H1 (cell line): ENCODE results near the gene GIPC2. TPM values are rescaled to one million over a fixed set of nuclear protein-coding genes. Genes with fewer than 3 reads are reported as not detected.

Source experiments
- EP300 ChIP-seq, 2 experiments: IDR thresholded peaks; 1 replicate in 1 of 2; 2 replicates in 1 of 2; pipeline ENCODE4 v1.6.1; 2011 to 2012; ENCODE audit warnings: low read depth in 2 of 2, low read length in 2 of 2, mild to moderate bottlenecking in 2 of 2, borderline replicate concordance in 1 of 2, inconsistent platforms in 1 of 2, moderate library complexity in 1 of 2
- SIN3A ChIP-seq, 2 experiments: IDR thresholded peaks in 1 of 2; conservative IDR thresholded peaks in 1 of 2; 2 replicates each; pipeline ENCODE4 v1.6.1; 2011 to 2012; ENCODE audit warnings: low read length in 2 of 2, improper control_type of control experiment in 1 of 2, low read depth in 1 of 2, mild to moderate bottlenecking in 1 of 2
- SIX5 ChIP-seq: IDR thresholded peaks from 2 replicates; pipeline ENCODE4 v1.6.1; 2011; ENCODE audit warnings: mild to moderate bottlenecking, low read depth, low read length
- SP4 ChIP-seq: IDR thresholded peaks from 2 replicates; pipeline ENCODE4 v1.6.1; 2012; ENCODE audit warnings: low read length, inconsistent platforms
- polyA plus RNA-seq, 7 experiments: library from polyadenylated mRNA; depleted of rRNA in 3 of 7; stranded (reverse) in 5 of 7; unstranded in 2 of 7; fragments of >200 nt in 5 of 7; fragments of 200-250 nt in 2 of 7; gene quantifications; 1 replicate in 5 of 7; 2 replicates in 1 of 7; 4 replicates in 1 of 7; pipeline versions ENCODE4 v1.2.1 to v1.2.3, GENCODE V29; 2011 to 2013; ENCODE audit warnings: missing spikeins in 2 of 7, mixed read lengths in 2 of 7
- total RNA-seq: library from RNA; stranded (reverse); fragmentation: NEBNext Ultra II Directional; extraction: Animal tissue kit (Norgen Biotek cat#: 25700); gene quantifications from 2 replicates; pipeline ENCODE4 v1.2.1, GENCODE V29; 2021

The GIPC2 gene
- total and polyA plus RNA-seq, 2 of the 8 experiments (the other 6 are each of a cell fraction or from before 2014, with no cell fraction given) = 0.29 to 0.69 TPM

- TF ChIP-seq SIX5 (no peak), SIN3A (conservative IDR thresholded peaks at IDR 0.05 in 1 of 2, IDR thresholded peaks at IDR 0.05 in 1 of 2; ENCODE audit: low read depth in 1 of 2, low read length in 2 of 2) (no peak), SP4 (no peak), EP300 (IDR thresholded peaks at IDR 0.05; ENCODE audit: borderline replicate concordance in 1 of 2, low read depth in 2 of 2, low read length in 2 of 2) (no peak)
Measured at GRCh38 chr1:78051005-78051404, 5.2 kb downstream of the GIPC2 start (continued).
